GM19328 (cell line): ENCODE results near the gene LARGE1.

Experiments used
- ATAC-seq: cut with Tn5 transposase; IDR thresholded peaks from one replicate; pipeline ENCODE4 v1.9.1; 2021; ENCODE audit warnings: mild to moderate bottlenecking, moderate library complexity; ENCODE audit not compliant: unreplicated experiment

Gene LARGE1

DNA sequence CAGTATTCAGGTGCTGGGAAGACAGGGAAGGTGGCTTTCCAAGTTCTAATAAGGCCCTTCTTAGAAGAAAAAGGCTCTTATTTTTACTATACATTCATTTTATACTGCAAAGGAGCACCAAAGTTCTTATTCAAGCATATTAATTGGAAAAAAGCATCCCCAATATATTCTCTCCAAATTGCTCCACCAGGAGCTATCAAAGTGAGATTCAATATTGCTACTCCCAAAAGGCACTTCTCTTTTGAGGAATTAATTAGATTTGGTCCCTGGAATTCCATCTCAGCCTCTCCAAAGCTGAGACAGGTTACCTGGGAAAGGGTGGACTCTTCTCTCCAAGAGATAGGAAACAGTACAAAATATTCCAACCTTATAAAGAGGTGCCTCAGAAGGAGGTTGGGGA is 134.1 kb downstream of the LARGE1 start:
- ATAC-seq, result no peak

GRCh38 chr22:33785283-33785968 is 134.8 kb downstream of the LARGE1 start:
- no peak for ATAC-seq

GRCh38 chr22:33781411-33781810 is 138.9 kb downstream of the LARGE1 start:
- ATAC-seq, result no peak

DNA sequence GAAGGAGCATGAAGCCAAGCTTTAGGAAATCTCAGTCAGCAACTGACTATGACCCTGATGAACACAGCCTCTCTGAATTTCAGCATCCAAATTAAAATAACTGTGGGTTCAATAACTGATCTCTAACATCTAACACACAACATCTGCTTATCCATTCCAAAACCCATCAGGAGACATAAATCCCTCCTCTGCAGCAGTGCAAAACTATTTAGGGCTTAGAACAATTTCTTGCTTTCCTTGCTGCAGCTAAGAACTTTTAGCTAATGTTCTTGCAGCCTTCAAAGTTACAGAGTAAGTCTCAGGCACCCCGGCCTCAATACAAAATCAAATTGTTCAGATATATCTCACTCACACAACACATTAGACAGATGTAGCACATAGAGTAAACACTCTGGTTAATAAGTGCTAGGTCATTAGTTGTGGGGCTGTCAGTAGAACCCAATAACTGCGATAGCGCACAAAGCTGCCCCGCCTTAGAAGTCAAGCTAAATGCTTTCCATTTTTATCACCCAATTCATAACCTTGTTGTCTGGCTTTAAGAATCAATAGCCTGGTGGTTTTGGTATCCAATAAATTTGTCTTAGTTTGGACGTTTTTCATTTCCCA is 139.6 kb downstream of the LARGE1 start:
- no peak for ATAC-seq

- no peak for ATAC-seq
Measured at GRCh38 chr22:33779243-33779642, 141.0 kb downstream of the LARGE1 start.

DNA sequence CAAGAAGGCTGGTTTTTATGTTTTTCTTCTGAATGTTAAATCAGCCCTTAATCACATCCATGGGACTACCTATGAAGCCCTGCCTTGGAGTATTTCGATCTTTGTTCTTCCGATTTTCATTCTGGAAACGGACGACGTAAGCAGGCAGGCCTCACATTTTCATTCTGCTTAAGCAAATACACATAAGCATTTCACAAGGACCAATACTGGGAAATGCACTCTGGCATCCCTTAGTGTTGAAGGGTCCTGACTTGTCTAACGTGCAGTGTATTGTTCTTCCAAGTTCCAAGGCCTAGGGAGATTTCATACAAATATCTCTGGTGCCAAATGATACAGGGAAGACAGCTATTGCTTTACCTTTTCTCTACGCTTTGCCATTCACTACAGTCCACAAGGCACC is 143.8 kb downstream of the LARGE1 start:
- no peak for ATAC-seq

GRCh38 chr22:33774781-33775180 is 145.5 kb downstream of the LARGE1 start:
- no peak for ATAC-seq

DNA sequence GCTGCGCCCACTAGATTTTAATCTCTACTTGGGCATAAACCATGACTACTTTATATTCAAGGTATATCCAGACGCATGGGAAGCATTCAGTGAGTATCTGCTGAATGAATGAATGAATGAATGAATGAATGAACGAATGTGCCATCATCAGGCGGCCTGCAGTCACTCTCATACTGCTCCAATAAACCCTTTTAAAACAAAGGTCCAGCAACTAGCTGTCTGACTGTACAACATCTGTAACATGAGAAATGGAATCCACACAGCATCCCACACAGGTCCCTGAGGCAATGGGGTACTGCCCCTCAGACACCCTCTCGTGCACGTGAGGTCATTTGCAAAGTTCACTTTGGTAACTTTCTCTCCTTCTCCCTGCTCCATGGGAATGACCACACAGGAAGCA is 147.5 kb downstream of the LARGE1 start:
- ATAC-seq, result no peak

DNA sequence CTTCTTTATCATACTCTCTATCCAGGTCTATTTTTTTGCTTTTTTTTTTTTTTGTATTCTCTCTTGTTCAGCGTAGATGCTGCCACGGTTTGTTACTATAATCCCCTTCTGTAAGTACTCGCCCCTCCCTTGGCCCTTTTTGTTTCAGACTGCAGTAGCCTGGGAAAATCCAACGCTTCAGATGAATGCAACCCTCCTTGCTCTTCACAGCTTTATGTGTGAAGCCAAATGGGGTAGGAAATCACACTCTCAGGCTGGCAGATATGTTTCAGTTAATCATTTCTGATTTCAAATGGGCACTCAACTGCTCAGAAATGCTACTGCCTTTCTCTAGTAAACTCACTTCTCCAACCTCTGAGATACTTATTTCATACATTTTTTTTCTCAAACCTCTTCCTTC is 149.1 kb downstream of the LARGE1 start:
- no peak for ATAC-seq

DNA sequence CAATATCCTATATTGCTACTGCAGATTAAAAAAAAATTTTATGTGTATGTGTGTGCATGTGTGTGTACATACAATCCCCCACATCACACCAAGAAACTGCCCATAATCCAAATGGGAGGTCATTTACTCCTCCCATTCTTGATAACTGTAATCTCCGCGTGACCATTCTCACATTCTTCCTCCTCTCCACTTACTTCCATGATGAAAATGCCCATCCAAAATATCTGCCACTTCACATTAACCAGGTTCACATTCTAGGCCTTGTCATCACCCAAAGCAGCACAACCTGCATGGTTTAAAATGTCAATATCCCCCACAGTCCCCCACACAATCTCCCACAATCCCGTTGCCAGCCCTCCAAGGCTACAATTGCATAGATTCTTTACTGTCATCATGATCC is 149.6 kb downstream of the LARGE1 start:
- ATAC-seq, result no peak

DNA sequence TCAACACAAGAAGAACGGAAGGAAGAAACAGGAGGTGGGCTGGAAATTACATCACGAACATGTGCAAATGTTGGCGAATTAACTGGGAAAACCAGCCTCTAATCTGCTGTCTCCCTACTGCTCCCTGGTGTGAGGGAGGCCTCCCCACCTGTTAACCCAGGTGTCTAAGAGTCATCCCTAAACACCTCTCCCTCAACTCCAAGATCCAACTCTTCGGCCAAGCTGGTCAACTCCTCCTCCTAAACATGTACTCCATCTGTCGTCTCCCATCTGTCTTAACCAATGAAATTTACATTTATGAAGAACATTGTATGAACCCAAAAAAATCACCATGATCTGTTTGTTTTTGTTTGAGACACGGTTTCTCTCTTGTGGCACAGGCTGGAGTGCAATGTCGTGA is 154.2 kb downstream of the LARGE1 start:
- no peak for ATAC-seq

DNA sequence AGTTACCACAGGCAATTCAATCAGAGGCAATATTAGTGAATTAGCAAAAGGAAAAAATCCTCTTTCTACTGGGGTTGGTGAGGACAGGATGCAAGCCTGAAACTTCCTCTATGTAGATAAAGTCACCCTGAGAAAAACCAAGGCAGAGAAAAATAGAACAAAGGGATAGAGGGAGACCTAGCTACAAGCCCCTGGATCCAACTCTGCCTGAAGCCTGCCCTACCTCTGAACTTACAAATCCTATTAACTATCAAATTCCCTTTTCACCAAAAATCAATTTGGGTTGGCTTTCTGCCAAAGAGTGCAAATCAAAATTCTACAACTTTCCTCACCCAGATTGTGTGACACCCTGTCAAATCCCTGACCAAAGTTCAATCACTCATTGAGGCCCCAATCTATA is 161.3 kb downstream of the LARGE1 start:
- ATAC-seq, result no peak

DNA sequence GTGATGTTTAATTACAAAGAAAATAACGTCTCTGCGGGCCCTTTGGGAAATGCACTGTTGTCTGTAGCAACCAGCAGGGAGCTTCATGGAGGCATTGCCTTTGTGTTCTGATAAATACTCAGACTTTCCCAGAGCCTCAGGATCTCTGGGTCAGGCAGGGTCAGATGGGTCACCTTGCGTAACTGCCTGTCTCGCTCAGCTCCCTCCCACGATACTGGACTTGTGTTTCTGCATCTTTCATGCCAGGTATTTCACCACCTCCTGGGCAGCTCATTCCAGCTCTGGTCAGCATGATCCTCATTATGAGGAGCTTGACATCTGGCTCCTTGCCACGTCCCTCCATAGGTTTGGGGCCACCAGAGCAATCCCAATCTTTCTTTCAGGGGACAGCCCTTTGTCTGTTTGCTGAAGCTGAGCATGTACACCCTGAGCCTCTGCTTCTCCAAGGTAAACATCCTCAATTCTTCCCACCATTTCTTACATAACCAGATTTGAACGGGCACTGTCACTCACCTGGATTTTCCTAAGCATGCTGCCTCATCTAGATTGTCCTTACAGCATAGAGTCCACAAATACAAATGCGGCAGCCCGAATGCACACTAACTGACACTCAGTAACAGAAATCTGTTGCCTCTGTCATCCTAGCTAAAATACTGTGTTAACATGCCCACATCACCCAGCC is 162.3 kb downstream of the LARGE1 start:
- ATAC-seq, result no peak

DNA sequence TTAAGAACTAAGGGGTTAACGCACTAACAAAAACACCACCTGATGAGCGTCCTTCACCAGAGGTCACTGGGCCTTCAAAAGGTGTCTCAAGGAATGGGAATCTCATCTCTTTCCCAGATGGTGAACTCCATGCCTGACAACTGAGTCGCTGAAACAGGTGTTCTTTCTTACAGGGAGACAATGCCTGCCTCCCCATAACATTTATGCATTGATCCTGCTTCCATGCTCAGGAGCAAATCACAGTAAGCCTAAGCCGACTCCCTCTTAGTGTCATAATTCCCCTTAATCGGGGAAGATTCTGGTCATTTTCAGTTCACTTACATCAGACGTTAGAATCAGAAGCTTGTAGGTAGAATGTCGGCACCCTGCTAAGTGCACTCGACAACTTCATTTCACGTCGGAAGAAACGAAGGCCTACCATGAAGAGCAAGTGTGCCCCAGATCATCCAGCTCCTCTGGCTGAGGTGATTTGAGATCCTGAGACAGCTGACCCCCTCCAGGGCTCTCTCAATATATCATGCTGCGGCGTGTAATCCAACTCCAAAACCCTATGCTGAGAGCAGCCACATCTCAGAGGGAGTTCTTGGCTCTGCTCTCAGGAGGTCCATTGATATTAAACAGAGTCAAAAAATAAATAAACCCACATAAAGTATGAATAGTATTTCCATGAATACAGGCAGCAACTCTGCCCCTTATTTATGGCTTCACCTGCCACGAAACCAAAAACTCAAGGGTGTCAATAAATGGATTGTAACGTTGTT is 163.1 kb downstream of the LARGE1 start:
- no peak for ATAC-seq

DNA sequence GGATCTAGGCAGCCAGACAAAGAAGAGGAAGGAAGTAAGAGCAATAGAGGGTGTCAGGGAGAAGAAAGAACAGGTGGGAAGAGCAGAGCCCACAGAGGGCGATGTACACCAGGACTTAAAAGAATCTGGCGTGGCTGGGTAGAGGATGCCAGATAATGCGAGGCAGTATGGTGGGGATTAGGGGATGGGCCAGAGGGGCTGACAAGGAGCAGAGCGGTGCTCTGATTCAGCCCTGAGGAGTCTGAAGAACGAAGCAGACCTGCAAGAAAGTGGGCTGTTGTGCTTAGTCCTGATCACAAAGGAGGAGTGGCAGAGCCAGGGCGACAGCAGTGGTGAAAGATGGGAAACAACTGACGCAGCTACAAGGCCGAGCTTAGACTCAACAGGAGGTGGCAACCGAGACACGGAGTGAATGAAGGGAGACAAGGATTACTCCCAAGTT is 163.7 kb downstream of the LARGE1 start:
- ATAC-seq, result no peak

GRCh38 chr22:33748714-33749113 is 171.6 kb downstream of the LARGE1 start:
- ATAC-seq, result no peak

GRCh38 chr22:33747576-33748180 is 172.6 kb downstream of the LARGE1 start:
- no peak for ATAC-seq

- ATAC-seq, result no peak
Measured at GRCh38 chr22:33747029-33747428, 173.2 kb downstream of the LARGE1 start.

DNA sequence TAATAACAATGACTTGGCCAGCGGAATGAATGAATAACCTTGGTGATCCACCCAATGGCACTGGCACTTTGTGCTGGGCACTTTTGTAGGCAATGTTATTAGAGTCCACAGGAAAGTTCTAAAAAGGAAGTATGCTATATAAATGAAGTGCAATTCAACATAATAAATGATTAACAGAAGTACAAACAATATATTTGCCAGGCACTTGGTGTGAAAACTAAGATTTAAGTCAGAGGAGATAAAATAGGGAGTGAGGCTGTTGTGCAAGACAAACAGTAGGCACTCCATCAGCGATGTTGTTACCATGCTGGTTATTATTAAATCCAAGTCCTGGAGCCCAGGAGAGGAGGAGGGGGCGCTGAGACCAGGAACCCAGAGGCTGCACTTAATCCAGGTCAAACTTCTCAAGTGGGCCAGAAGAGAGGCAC is 173.8 kb downstream of the LARGE1 start:
- no peak for ATAC-seq

DNA sequence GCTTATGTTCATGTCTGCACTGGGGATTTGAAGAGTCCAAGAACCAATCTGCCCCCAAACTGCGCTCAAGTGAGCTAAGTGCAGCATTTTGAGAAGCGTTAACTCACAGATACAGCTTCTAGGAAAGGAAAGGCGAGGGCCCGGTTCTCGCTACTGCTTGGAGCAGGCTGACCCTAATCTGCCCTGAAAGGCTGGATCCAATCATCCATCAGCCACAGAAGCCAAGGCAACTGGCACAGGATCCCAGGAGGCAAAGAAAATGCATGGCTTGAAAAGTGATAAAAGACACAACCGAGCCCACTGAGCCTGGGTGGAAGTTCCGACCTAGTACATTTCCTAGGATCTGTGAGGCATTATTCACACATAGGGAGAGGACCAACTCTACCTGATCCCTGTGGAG is 174.8 kb downstream of the LARGE1 start:
- ATAC-seq, result no peak

- no peak for ATAC-seq
Measured at GRCh38 chr22:33743756-33744155, 176.5 kb downstream of the LARGE1 start.
